Stimulated activated CD8-positive, alpha-beta memory T cell treated with anti-CD3 and anti-CD28 coated beads, Interleukin-7, amount 100 ng/mL, for 48 hours (primary cell): Measurements from ENCODE around the gene ATXN7L1.
"Not testable (repeated sequence)": the region's sequence is repeated elsewhere in the genome, so short reads cannot be mapped to it uniquely, and the experiment has no call there.

Experiments
- DNase-seq, 2 donors: peaks; one replicate each; pipeline ENCODE4 v3.0.0-alpha.2; 2020; ENCODE audit warnings: low read depth in 1 of 2; ENCODE audit errors: extremely low read depth in 1 of 2

The ATXN7L1 gene

GRCh38 chr7:105712877-105713276 is 163.5 kb downstream of the ATXN7L1 start:
- no peak for DNase-seq

GRCh38 chr7:105711726-105712402 is 164.5 kb downstream of the ATXN7L1 start:
- DNase-seq = no peak

- DNase-seq = not testable (repeated sequence)
These were observed 165.7 kb downstream of the ATXN7L1 start for GRCh38 chr7:105710720-105711119.

- no peak for DNase-seq
These were observed 167.7 kb downstream of the ATXN7L1 start for GRCh38 chr7:105708763-105709080.

- no peak for DNase-seq
These were observed 168.2 kb downstream of the ATXN7L1 start for GRCh38 chr7:105707967-105708762.

GRCh38 chr7:105707381-105707780 is 169.0 kb downstream of the ATXN7L1 start:
- no peak for DNase-seq

GRCh38 chr7:105705427-105705826 is 171.0 kb downstream of the ATXN7L1 start:
- no peak for DNase-seq

GRCh38 chr7:105703207-105703930 is 173.0 kb downstream of the ATXN7L1 start:
- DNase-seq = no peak

- no peak for DNase-seq
These were observed 176.7 kb downstream of the ATXN7L1 start for GRCh38 chr7:105699568-105700236.

- DNase-seq = no peak
These were observed 177.9 kb downstream of the ATXN7L1 start for GRCh38 chr7:105698531-105698930.

GRCh38 chr7:105697753-105698152 is 178.6 kb downstream of the ATXN7L1 start:
- DNase-seq = no peak

- DNase-seq = not testable (repeated sequence)
These were observed 179.2 kb downstream of the ATXN7L1 start for GRCh38 chr7:105697169-105697568.

- no peak for DNase-seq
These were observed 182.8 kb downstream of the ATXN7L1 start for GRCh38 chr7:105693576-105693975.

- no peak for DNase-seq
These were observed 184.5 kb downstream of the ATXN7L1 start for GRCh38 chr7:105691680-105692564.

- DNase-seq = peak in 1 of 2 donors; percentile 32
These were observed 185.2 kb downstream of the ATXN7L1 start for GRCh38 chr7:105691082-105691679.

GRCh38 chr7:105690325-105690945 is 186.0 kb downstream of the ATXN7L1 start:
- DNase-seq = no peak

- no peak for DNase-seq
These were observed 187.2 kb downstream of the ATXN7L1 start for GRCh38 chr7:105689067-105689819.

- DNase-seq = no peak
These were observed 187.8 kb downstream of the ATXN7L1 start for GRCh38 chr7:105688617-105689016.

GRCh38 chr7:105685161-105685560 is 191.2 kb downstream of the ATXN7L1 start:
- no peak for DNase-seq
